PC-3 (cell line): Measurements from ENCODE around the gene DOCK10.

Source experiments
- CTCF ChIP-seq: fragments of 300-600 bp; sonication (generic); conservative IDR thresholded peaks from 2 replicates; pipeline ENCODE4 v1.5.1; 2017; ENCODE audit warnings: antibody characterized with exemption, low read depth, mild to moderate bottlenecking, low read length
- EZH2 ChIP-seq: fragments of 300-600 bp; sonication (generic); IDR thresholded peaks from one replicate; pipeline ENCODE4 v1.6.1; 2017; ENCODE audit warnings: antibody characterized with exemption, mild to moderate bottlenecking, low read length; ENCODE audit not compliant: unreplicated experiment
- EZH2phosphoT487 ChIP-seq: fragments of 300-600 bp; sonication (generic); IDR thresholded peaks from 2 replicates; pipeline ENCODE4 v1.6.1; 2018; ENCODE audit warnings: mild to moderate bottlenecking, antibody characterized with exemption, low read length, borderline replicate concordance

- no peak for TF ChIP-seq CTCF
- no peak for TF ChIP-seq EZH2
- TF ChIP-seq EZH2phosphoT487, result no peak
Observed at GRCh38 chr2:224869601-224870233, 172.6 kb downstream of the DOCK10 start.
